HG02610 (cell line): Measurements from ENCODE around the gene HNRNPU.

Experiments used
- ATAC-seq: cut with Tn5 transposase; IDR thresholded peaks from one replicate; pipeline ENCODE4 v1.9.1; 2021; ENCODE audit warnings: mild to moderate bottlenecking, moderate library complexity; ENCODE audit not compliant: unreplicated experiment

The HNRNPU gene

DNA sequence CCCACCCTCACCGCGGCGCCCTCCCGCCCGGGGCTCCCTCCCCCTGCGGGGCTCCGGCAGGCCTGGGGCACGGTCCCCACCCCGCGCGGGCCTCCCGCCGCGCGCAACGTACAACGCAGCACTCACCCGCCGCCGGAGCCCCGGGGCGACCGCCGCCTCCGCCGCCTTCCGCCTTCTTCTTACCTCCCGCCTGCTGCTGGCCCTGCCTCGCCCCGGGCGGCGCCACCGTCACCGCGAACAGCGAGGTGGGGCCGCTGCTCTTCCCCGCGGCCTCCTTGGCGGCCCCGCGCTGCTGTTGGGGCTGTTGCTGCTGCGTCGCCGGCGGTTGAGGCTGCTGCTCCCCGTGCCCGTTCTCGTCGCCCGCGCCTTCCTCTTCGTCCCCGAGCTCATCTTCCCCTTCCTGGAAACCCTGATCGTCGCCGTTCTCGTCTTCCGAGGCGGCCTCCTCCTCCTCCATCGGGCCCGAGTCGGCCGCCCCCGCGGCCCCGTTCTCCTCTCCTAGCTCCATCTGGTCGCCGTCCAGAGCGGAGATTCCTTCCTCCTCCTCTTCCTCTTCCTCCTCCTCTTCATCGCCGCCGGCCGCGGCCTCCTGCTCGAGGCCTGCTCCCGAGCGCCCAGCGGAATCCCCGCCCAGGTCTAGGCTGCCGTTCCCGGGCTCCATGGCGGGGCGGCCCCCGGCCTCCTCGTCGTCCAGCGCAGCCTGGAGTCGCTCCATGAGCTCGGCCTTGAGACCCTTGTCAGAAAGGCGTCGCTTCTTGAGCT is 671 bp downstream of the HNRNPU start:
- ATAC-seq: peak; percentile 2

DNA sequence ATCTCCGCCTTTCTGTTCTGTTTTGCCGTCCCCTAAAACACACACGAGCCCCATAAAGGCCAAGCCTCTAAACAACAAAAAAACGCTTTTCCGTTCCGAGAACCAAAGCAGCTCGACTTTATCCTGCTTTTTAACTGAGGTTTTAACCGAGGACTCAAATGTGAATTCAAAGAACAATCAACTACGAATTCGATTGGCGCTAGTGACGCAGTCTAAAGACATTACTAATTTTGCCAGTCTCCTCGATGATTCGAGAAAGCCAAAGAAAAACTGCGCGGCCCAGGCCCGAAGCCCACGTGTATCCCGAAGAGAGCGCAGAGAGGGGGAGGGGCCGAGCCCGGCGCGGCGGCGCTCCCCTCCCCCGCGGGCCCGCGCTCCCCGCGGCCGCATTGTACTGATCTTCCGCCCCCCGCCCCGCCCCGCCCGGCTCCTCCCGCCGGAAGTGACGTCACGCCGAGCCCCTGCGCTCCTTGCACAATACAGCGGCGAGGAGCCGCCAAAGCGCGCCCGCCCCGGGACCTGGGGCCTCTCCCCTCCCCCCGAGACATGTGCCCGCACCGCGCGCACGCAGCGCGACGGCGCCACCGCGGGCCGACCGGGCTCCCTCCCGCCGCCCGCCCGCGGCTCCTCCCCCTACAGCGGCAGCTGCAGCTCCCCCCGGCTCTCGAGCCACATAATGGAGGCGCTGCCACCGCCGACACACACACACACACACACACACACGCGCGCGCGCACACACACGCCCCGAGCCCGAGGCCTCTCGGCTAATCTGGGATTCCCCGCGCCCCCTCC is 1.4 kb downstream of the HNRNPU start:
- peak; percentile 63 for ATAC-seq

DNA sequence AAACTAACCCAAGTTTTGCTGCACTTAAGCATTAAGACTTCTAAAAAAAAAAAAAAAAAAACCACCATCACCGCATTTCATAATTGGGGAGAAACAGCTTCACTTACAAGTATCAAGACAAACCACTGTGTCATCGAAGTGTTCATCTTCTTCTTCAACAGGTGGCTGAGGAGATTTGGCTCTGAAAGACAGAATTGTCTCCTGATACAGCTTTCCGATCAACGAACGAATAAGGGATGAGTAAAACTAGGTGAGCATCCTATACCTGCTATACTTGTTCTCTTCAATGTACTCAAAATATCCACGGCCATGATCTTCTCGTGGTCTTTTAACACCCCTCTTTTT is 2.0 kb downstream of the HNRNPU start:
- ATAC-seq: no peak

DNA sequence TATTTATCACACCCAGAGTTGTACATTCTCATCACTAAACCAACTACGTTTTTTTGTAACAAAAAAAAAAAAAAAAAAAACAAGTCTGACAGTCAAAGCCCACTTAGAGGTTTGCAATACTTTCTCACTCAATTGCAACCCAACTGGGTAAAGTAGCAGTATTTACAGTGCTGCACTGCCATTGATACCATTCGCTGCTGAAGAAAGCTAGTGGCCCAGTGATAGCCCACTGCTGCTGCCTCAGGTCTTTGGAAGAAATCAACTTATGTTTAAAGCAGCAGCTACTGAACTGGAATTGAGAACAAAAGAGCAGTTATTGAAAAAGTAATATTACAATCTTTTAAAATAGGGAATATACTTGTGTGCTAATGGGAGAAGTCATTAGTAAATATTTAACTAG is 2.7 kb downstream of the HNRNPU start:
- no peak for ATAC-seq

DNA sequence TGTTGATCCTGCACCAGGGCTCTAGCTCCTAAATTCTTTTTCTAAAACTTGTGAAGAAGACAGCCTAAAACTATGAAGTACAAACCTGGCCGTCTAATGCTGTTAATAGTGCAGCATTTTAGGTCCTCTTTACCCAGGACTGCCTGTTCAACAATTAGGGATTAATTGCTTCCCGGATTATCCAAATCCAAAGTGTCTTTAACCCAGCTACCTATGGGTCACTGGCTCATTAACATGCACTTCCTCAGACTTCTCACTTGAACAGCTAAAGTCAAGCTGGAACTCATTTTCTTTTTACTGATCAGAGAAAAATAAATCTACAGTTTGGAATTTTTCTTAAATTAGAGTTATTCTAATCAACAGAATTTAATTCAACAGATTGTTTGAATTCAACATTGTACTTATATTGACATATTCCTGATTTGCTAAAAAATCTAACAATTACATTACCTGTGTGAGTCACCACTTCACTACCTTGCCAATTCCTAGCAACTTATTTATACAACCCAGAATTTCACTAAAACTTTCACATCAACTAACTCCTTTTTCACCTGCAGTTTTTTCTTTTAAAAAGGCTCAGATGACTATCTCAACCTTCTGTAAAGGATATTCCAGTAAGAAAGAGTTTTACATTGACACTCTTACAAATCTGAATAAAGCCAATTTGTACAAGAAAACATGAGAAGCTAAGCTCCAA is 3.3 kb downstream of the HNRNPU start:
- ATAC-seq: no peak

GRCh38 chr1:244860078-244860477 is 4.3 kb downstream of the HNRNPU start:
- ATAC-seq: no peak

GRCh38 chr1:244858357-244858756 is 6.0 kb downstream of the HNRNPU start:
- ATAC-seq: no peak

DNA sequence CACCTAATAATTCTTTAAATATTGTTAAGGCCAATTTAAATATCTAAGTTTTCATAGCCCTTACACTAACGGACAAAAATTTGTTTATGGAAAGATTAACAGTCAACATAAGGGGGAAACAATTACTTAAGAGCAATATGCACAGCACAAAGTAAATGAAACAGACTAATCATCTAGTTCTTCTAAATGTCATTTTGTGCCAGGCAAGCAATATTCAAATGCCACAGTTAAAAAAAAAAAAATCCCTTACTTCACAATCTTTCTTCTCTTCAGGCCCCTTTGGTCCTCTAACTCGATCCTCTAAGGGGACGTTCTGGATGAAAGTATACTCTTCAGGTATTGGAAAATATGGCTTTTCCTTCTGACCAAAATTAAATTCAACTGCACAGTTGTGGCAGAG is 6.6 kb downstream of the HNRNPU start:
- ATAC-seq: no peak

DNA sequence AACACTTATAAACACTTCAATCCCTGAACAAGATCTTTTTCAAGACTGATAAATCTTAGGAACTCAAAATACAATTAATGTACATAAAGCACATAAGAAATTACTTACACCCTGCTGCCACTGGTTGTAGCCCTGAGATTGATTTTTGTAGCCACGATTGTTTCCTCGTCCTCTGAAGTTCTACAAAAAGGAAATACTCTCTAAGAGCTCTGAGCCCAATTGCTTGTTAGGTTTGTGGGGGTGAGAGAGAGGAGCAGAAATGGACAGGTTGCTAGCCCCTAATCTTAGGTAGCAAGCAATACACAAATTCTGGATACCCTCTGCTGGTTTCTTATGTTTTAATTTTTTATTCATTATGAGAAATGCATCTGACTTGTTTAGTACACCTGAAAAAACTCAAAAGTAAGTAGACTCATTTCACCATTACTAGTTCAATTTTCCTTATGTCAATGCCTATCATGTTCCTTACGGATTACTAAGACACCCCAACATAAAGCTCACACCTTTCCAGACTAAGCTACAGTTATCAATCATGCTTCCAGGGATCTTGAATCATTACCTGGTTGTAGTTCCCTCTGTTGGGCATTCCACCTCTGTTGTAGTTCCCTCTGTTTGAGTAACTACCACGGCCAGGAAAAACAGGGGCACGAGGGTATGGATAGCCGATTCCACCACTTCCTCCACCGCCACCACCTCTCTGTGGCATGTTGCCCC is 9.3 kb downstream of the HNRNPU start:
- ATAC-seq: no peak

DNA sequence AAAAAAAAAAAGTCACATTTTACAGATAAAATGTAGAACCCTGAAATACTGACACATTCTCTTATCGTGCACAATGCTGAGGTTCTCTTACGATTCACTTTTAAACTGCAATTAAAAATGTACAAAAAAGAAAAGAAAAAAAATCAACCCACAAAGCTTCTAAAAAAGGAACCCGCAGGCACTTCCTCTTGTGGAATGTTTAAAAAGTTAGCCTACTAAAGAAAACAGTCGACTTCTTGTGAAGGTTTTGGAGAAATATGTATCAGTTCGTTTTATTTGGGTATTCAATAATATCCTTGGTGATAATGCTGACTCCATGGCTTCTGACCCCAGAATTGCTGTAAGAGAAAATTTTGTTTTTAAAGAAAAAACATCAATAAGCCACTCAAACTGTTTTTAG is 10.2 kb downstream of the HNRNPU start:
- no peak for ATAC-seq

DNA sequence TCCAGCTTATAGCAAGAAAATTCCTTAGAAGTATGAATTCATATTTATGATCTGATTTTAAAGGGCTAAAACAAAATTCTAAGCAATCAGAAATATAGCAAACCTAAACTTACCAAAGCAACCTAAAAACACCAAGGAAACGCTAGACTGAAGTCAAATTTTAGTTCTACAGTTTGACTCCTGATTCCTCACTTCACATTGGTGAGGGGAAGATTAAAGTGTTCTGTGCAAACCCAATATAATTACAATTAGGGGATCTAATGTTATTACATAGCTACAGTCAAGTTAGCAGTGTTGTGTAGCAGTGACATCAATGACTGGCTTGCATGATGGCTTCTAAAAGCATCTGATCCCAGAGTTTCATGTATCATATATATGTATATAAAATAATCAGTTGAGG is 11.6 kb downstream of the HNRNPU start:
- no peak for ATAC-seq

DNA sequence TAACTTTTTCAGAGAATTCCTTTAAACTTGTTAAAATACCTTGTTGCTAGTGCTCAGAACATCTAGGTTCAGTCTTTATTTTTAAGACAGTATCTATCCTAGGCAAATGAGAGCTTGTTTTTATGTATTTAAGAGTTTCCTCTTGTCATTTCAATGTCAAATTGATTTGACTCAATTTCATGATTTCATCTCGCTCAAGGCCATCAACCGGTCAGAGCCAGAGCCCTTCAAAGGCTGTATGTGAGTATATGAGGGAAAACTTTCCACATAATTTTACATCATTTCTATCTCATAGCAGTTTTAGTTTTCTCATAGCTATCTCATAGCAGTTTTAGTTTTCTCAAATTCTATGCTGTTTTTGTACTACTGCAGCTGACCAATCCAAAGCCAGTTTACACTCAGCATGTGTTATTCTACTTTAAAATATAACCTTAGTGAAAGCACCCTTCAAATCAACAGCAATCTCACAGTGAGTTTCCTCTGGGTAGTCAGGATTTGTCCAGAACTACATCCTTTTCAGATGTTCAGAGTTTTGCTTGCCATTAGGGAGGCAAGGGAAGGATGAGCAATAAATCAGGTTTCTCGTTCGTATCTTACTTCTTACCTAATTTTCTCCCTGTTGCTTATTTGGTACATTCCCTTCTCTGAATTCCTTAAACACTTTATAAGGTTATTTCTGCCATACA is 12.7 kb downstream of the HNRNPU start:
- no peak for ATAC-seq

- no peak for ATAC-seq
These were observed 13.4 kb downstream of the HNRNPU start for GRCh38 chr1:244850896-244851295.

GRCh38 chr1:244850099-244850852 is 14.1 kb downstream of the HNRNPU start:
- ATAC-seq: no peak

DNA sequence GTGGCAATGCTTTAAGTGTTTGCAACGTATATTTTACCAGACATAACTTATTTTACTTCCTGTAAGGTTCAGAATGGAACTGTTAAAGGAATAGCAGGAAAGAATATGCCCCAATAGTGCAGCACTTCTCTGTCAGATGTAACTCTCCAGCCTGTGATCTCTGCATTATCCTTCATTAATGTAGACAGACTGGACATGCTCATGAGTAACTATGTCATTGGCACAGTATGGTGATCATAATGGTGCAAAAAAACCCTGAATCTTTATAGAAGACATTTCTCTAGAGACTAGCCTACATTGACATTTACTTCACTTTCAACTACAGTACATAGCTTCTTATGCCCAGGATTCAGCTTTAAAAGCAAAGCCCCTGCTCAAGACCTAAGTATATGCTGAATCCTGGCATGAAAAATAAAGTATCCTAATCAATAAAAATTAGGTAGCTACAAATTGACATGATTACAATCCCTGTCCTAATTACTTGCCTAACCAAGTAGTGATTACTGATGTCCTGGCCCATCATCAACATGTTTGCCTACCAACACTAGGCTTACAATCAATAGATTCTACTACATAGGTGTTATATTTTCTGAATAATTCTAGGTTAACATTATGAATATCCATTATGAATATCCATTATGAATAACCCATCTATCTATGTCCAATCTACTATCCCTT is 15.0 kb downstream of the HNRNPU start:
- ATAC-seq: no peak

GRCh38 chr1:244846653-244847052 is 17.7 kb downstream of the HNRNPU start:
- no peak for ATAC-seq

DNA sequence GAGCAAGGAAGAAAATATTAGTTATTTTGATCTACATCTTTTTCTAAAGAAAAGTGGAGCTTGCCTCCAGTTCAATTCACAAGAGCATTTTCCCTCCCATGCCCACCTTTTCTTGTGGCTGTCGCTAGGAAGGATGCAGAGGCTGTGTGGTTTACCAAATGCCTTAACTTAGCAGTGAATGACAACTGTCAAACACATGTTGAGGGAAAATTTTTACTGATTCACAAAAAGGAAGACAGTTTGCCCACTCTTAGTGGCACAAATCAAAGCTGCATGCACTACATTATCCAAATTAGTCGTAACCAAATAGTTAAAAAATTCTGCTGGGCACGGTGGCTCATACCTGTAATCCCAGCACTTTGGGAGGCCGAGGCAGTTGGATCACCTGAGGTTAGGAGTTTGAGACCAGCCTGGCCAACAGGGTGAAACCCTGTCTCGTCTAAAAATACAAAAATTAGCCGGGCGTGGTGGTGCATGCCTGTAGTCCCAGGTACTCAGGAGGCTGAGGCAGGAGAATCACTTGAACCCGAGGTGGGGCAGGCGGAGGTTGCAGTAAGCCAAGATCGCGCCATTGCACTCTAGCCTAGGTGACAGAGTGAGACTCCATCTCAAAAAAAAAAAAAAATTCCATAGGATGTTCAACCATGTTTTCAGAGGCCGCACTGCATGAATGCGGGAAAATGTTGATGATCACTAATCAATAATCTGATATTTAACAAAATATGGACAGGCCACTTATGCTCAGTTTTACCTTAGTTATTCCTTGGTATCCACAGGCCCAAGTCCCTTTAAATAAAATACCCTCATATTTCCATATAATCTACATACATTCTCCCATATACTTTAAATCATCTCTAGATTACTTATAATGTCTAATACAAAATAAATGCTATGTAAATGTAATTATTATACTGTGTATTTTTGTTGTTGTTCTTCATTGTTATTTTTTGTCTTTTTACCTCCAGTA is 19.9 kb downstream of the HNRNPU start:
- ATAC-seq: no peak
